Measurements from ENCODE around the gene SLC9C1. TPM values are rescaled to one million over a fixed set of nuclear protein-coding genes. Genes with fewer than 3 reads are reported as not detected.
"Not testable (repeated sequence)": the region's sequence is repeated elsewhere in the genome, so short reads cannot be mapped to it uniquely, and the experiment has no call there.

The SLC9C1 gene
- total RNA-seq, 1 donor: 0.45 TPM

GRCh38 chr3:112200317-112200666 is 93.7 kb downstream of the SLC9C1 start:
- TF ChIP-seq, protein P1, sequence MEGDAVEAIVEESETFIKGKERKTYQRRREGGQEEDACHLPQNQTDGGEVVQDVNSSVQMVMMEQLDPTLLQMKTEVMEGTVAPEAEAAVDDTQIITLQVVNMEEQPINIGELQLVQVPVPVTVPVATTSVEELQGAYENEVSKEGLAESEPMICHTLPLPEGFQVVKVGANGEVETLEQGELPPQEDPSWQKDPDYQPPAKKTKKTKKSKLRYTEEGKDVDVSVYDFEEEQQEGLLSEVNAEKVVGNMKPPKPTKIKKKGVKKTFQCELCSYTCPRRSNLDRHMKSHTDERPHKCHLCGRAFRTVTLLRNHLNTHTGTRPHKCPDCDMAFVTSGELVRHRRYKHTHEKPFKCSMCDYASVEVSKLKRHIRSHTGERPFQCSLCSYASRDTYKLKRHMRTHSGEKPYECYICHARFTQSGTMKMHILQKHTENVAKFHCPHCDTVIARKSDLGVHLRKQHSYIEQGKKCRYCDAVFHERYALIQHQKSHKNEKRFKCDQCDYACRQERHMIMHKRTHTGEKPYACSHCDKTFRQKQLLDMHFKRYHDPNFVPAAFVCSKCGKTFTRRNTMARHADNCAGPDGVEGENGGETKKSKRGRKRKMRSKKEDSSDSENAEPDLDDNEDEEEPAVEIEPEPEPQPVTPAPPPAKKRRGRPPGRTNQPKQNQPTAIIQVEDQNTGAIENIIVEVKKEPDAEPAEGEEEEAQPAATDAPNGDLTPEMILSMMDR (IDR thresholded peaks at IDR 0.05; ENCODE audit: insufficient read depth, low read length): no peak
- no peak for DNase-seq (ENCODE audit: low read depth)
- no peak overlapping the region for H3K4me3 ChIP-seq (ENCODE audit: low read depth, low read length)

DNA sequence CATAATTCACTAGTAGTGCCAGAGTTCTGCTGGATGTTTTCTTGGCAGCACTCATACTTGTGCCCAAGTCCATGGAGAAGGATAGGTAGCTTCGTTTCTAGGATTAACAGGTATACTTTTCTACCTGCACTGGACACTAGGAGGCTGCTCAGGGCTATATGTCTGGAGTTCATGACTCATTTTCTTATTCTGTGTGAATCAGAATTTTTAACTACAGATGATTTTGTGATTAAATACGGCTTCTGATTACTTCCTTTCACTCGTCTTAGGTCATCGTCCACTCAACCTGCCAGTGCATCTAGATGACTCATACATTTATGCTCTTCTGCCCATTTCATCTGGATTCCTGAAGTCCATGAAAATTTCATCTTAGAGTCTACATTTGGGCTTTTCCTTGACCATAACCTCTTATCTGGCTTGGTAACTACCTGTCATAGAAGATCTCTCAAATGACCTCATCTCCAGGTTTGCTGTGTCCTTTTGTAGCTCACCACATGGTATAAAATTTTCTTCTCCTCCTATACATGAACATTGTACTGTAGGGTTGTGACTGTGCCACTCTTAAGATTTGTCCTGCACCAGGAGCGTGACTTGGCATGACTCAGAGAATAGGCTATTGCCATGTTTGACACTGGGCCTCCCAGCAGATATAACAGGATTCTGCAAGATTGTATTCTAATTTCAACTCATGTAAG is 94.2 kb downstream of the SLC9C1 start:
- TF ChIP-seq, protein P1 (IDR thresholded peaks at IDR 0.05; ENCODE audit: insufficient read depth, low read length): no peak
- no peak overlapping the region for H3K4me3 ChIP-seq (ENCODE audit: low read depth, low read length)
- DNase-seq (ENCODE audit: low read depth): no peak

DNA sequence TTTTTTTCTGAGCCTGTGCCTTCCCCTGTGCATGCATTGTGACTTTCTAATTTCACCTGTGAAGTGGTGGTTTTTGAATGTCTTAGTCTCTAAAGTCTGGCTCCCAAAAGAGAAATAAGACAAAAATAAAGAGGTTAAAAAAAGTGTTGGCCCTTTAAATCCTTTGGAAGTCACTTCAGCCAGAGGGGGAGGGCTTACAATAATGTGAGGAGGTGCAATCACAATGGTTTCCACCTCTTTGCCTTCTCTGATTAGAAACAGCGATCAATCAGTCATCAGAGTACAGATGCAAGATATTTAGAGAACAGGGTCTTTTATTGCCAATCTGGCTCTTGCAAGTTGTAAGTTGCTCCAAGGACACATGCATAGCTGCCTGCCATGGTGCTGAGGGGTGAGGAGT is 96.9 kb downstream of the SLC9C1 start:
- DNase-seq (ENCODE audit: low read depth): no peak
- no peak overlapping the region for H3K4me3 ChIP-seq (ENCODE audit: low read depth, low read length)
- TF ChIP-seq, protein P1 (IDR thresholded peaks at IDR 0.05; ENCODE audit: insufficient read depth, low read length): no peak

- no peak overlapping the region for H3K4me3 ChIP-seq (ENCODE audit: low read depth, low read length)
- TF ChIP-seq, protein P1 (IDR thresholded peaks at IDR 0.05; ENCODE audit: insufficient read depth, low read length): no peak
- DNase-seq (ENCODE audit: low read depth): no peak
Measured at GRCh38 chr3:112187300-112187699, 106.7 kb downstream of the SLC9C1 start.

DNA sequence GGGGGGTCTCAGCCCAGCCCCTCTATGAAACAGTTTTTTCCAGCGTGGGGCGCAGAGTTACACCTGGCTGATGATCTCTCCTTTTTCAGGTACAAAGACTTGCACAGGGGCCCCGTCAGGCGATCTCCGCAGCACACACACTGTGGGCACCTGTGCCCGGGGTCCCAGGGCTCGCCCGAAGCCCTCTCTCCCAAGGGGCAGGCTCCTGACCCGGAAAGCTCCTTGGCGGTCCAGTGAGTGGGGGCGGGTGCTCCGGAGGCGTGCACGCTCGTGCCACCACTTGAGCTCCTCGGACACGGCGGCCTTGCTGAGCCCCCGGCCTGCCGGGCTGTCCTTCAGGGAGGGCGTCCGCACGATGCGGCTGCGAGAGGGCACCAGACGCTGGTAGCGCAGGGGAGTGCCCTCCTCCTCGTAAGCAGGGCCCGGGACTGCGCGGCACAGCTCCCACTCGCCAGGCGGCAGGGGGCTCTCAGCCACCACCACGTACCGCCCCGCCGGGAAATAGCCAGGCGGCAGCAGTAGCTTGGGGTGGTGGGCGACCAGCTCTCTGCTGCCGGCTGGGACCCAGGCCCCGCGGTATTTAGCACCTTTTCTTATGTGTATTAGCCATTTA is 108.5 kb downstream of the SLC9C1 start:
- H3K4me3 ChIP-seq (ENCODE audit: low read depth, low read length): peak overlapping the region; percentile 5
- not testable (repeated sequence) for DNase-seq (ENCODE audit: low read depth)

GRCh38 chr3:112175646-112176045 is 118.4 kb downstream of the SLC9C1 start:
- H3K4me3 ChIP-seq (ENCODE audit: low read depth, low read length): no peak overlapping the region
- TF ChIP-seq, protein P1 (IDR thresholded peaks at IDR 0.05; ENCODE audit: insufficient read depth, low read length): no peak
- DNase-seq (ENCODE audit: low read depth): no peak

DNA sequence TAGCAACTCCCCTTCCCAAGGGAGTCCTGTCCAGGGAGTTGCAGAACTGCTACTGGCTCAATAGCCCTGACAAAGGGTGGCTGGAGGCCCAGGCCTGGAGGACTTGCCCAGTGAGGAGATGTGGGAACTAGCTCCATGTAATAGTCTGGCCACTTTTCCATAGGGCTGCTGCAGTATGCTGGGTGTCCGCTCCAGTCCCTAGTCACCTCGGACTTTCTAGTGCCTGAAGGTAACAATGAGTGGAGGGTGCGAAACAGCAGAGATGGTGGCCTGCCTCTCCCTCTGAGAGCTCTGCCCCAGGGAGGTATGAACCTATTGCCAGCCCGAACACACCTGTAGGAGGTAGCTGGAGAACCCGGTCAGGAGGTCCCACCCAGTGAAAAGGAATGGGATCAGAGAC is 119.0 kb downstream of the SLC9C1 start:
- DNase-seq (ENCODE audit: low read depth): no peak
- TF ChIP-seq, protein P1 (IDR thresholded peaks at IDR 0.05; ENCODE audit: insufficient read depth, low read length): no peak
- H3K4me3 ChIP-seq (ENCODE audit: low read depth, low read length): no peak overlapping the region
